GM19099 (cell line): Measurements from ENCODE around the gene GLCCI1.
A peak's percentile ranks its signal among the peaks of the same experiment; 100 is the strongest.

ENCODE experiments used
- POLR2A ChIP-seq: IDR thresholded peaks from 3 replicates; pipeline ENCODE4 v1.6.1; 2011; ENCODE audit warnings: low read depth; ENCODE audit not compliant: insufficient read length; ENCODE audit errors: extremely low read depth

The GLCCI1 gene

DNA sequence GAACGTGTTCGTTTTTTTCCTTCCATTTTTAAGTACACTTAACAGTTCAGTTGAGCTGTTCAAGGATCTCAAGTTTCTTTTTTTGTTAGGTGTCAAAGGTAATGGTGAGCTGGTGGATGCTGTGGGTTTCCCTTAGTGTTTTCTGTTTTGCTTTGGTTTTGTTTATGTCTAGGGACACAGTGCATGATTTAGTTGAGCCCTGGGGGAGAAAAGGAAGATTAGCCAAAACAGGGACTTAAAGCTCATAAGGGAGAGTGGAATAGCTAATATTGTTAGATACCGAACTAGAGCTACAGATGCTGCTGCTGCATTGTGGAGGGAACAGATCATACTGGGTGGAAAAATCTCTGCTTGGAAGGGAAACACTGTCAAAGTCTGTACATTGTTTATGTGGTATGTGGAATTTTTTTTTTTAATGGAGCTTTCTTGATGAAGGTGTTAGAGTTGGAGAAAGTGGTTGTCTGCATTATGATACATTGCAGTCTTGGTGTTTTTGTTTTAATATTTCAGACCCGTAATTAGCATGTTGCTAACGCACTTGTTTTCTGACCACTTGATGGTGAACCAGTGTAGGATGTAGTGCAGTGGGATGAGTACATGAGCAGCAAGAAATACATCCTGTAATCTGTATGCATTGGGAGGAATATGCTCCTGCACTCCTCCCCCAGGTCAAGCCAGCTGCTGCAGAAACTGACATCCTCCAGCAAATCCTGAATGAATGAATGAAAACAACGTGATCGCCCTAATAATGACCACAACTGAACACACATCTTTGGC is 2.1 kb downstream of the GLCCI1 start:
- TF ChIP-seq POLR2A = peak; percentile 25

DNA sequence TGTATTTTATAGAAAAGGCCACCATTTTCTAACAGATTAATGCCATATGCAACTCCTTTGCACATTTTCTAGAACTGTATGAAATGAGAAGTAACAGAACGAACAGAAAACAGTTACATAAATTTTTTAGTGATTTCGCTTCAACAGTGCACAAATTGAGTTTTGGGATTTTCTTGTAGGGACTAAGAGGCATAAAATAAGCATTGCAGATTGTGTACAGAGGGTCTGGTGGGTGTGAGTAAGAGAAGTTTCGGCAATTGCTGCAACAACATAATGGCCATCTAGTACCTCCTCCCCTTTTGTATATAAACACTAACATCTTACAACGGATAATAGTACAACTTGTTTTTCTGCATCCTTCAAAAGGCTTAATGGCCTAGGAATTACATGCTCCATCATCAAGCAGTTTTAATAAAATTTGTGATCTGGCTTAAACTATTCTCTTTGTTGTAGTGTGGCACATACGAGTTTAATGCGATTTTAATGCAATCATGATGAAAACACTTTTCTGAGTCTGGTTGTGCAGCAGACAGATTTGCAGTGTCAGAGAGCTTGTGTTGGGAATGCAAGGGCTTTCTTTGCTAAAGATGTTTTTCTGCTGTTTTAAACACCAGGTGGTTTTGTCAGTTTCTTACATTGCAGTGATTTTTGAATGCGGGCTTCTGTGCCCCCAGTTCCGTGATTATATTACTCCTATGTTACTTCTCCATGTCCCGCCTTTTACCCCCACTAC is 2.9 kb downstream of the GLCCI1 start:
- no peak for TF ChIP-seq POLR2A

GRCh38 chr7:7972128-7972527 is 3.5 kb downstream of the GLCCI1 start:
- no peak for TF ChIP-seq POLR2A

DNA sequence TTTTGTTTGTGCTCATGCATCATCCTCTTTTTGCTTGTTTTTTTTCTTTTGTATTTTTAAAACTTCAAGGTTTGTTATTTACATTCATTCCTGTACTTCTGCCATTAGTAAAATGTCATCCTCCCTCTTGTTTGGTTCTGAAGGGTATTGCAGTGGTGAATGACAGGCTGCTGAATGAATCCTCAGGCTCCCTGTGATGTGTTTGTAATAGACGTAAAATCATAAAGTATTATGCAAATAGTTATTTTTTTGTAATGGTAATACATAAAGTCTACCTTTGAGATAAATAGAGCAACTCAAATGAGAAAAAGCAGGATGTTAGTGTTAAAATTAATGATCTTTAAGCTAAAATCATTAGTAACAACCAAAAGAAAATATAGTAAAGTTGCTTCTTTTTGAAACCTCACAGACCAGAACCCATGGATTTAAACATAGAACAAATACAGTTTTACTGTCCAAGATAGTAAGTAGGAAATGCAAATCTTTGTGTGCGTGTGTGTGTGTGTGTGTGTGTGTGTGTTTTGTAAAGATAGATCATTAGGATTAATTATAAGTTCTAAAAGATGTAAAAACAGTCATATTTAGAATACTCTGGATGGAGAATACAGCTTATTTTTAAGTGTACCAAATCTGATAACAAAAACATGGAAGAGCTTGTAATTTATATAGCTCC is 4.5 kb downstream of the GLCCI1 start:
- TF ChIP-seq POLR2A = no peak

DNA sequence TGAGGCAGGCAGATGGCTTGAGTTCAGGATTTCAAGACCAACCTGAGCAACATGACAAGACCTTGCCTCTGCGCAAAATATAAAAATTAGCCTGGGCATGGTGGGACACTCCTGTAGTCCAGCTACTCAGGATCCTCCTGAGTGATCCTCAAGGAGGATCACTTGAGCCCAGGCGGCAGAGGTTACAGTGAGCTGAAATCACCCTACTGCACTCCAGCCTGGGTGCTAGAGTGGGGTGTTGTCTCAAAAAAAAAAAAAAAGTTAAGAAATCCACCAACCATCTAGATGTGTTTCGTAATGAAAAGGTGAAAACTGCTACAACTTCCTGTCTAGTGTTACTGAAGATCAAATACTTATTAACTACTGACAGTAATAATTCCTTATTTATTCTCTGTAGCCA is 8.1 kb downstream of the GLCCI1 start:
- no peak for TF ChIP-seq POLR2A

DNA sequence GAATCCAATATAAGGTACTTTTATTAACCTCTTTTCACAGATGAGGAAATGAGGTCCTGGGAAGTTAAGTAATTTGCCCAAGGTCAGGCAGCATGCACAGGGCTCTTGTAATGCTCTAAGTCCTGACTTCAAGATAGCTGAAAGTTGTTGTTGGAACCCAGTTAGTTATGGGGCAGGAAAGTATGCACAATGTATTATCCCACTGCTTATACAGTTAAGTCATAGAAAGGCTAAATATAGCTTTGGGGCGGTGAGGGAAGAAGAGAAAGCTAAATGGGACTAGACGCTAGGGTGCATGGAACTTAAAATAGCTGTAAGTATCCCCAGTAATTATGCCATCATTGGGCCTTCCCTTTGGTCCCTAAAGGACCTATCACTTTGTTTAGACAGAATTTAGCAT is 9.2 kb downstream of the GLCCI1 start:
- TF ChIP-seq POLR2A = no peak

DNA sequence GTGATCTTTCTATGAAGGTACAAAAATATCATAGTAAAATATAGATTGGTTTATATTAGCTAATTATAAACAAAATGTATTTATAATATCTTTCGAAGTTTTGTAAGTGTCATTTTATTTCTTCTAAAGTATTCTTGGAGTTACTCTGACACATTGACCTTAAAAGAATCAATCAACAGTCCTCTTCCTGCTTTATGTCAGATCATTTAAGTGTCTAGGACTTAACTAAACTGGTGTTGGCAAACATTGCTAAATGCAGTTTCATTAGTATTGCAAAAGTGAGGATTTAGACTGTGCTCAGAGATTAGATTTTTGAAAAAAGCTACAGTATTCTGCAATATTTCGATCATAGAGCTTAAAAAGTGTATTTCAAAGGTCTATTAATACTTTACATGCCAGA is 10.3 kb downstream of the GLCCI1 start:
- TF ChIP-seq POLR2A = no peak

- no peak for TF ChIP-seq POLR2A
These were observed 11.0 kb downstream of the GLCCI1 start for GRCh38 chr7:7979558-7979957.

DNA sequence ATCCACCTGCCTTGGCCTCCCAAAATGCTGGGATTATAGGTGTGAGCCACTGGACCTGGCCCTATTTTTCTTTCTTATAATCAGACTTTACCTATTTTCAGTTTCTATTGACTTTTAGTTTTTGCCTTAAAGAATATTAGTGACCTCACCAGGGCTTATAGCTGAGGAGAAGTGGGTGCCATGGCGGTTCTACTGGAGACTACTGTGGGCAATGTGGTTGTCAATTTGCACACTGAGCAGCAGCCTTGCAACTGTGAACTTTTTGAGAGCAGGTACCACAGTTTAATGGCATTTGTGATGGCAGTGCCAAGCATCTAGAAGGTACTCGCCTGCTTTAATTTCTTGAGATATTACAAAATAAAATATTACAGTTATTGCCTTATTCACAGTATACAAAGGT is 11.5 kb downstream of the GLCCI1 start:
- TF ChIP-seq POLR2A = no peak

DNA sequence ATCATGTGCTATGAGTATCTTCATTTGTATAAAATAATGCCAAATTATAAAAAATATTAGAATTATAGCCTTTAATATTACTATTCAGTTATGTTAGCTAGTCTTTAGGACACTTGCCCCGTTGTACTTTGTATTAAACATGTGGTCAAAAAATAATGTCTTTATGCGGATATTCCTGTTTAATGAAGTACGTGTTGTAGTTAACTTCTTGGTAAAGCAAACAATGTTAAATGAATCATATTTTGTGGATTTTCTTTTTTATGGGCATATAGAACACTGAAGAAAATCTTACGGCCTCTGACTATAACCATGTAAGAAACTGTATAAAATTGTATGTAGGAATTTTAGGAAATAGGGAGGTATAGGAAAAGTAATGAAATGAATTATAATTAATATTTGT is 14.3 kb downstream of the GLCCI1 start:
- TF ChIP-seq POLR2A = no peak

DNA sequence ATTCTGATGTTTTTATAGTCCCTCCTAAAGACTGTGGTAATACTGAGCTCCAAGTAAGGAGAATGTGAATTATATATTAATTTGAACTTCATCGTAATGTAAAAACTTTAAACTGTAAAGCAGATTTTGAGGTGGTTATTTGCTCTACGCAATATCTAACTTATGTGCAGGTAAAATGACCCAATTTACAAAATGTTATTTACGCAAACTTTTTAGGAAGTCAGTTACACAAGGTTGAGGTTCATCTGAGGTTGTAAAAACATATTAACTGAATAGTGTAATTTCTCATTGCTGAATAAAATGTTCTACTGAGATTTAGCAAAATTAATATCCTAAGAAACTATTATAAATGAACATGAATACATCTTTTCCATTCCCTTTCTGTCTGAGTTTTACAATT is 15.8 kb downstream of the GLCCI1 start:
- TF ChIP-seq POLR2A = no peak

GRCh38 chr7:7988706-7989105 is 20.1 kb downstream of the GLCCI1 start:
- TF ChIP-seq POLR2A = no peak

DNA sequence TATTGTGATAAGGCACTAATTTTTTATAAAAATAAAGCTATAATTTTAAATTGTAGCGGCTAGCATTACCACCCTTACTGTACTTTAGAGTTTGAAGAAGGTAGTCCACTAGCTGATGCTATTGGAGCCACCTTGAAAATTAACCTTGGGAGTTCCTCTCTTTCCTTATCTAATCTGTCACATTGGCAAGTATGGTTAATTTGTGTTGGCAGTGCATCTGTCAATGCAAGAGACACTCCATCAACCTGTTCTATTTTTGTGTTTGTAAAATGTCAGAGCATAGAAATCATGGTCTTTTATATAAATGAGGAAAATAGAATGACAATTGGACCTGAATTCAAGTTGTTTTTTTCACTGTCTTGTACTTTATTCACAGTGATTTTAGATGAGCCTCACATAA is 20.5 kb downstream of the GLCCI1 start:
- no peak for TF ChIP-seq POLR2A

- TF ChIP-seq POLR2A = no peak
These were observed 21.2 kb downstream of the GLCCI1 start for GRCh38 chr7:7989616-7990440.

DNA sequence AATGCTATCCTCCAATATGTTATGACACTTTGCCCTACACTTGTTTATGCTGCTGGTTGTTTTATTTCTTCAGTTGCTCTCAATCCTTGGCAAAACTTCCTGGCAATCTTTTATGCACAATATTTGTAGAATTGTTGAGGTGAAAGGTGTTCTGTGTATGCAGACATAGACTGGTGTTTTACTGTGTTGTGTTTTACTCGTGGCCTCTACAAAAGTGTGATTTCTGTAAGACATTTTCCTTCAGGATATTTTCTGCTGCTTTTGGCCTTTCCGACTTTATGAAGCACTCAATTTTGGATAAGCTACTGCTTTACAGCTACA is 21.8 kb downstream of the GLCCI1 start:
- TF ChIP-seq POLR2A = no peak
